CD4-positive, alpha-beta T cell treated with Interleukin-17A for 4 hours (primary cell): ENCODE measurements around the gene AFAP1L2.

ENCODE experiments used
- DNase-seq: peaks from one replicate; pipeline ENCODE4 v3.0.0-alpha.2; 2020; ENCODE audit warnings: mixed read lengths

AFAP1L2 gene

GRCh38 chr10:114389426-114389825, 14.9 kb downstream of the AFAP1L2 start:
- no peak for DNase-seq

- no peak for DNase-seq
Observed at GRCh38 chr10:114388275-114388674, 16.0 kb downstream of the AFAP1L2 start.

- no peak for DNase-seq
Observed at GRCh38 chr10:114387784-114388183, 16.5 kb downstream of the AFAP1L2 start.

- no peak for DNase-seq
Observed at GRCh38 chr10:114386452-114386851, 17.9 kb downstream of the AFAP1L2 start.

GRCh38 chr10:114385557-114385956, 18.7 kb downstream of the AFAP1L2 start:
- no peak for DNase-seq

GRCh38 chr10:114384601-114385000, 19.7 kb downstream of the AFAP1L2 start:
- DNase-seq = no peak

- no peak for DNase-seq
Observed at GRCh38 chr10:114384181-114384580, 20.1 kb downstream of the AFAP1L2 start.

- DNase-seq = no peak
Observed at GRCh38 chr10:114380797-114381196, 23.5 kb downstream of the AFAP1L2 start.

GRCh38 chr10:114380060-114380459, 24.2 kb downstream of the AFAP1L2 start:
- DNase-seq = no peak

- DNase-seq = no peak
Observed at GRCh38 chr10:114379631-114380041, 24.7 kb downstream of the AFAP1L2 start.

GRCh38 chr10:114376523-114376922, 27.8 kb downstream of the AFAP1L2 start:
- no peak for DNase-seq

GRCh38 chr10:114375047-114375446, 29.3 kb downstream of the AFAP1L2 start:
- no peak for DNase-seq

GRCh38 chr10:114374053-114374791, 30.1 kb downstream of the AFAP1L2 start:
- no peak for DNase-seq

- no peak for DNase-seq
Observed at GRCh38 chr10:114373631-114374030, 30.7 kb downstream of the AFAP1L2 start.

GRCh38 chr10:114372995-114373394, 31.3 kb downstream of the AFAP1L2 start:
- DNase-seq = no peak

- DNase-seq = no peak
Observed at GRCh38 chr10:114372179-114372578, 32.1 kb downstream of the AFAP1L2 start.

- no peak for DNase-seq
Observed at GRCh38 chr10:114370966-114371365, 33.3 kb downstream of the AFAP1L2 start.

- no peak for DNase-seq
Observed at GRCh38 chr10:114370199-114370598, 34.1 kb downstream of the AFAP1L2 start.

- DNase-seq = no peak
Observed at GRCh38 chr10:114368057-114368391, 36.3 kb downstream of the AFAP1L2 start.

GRCh38 chr10:114367351-114368056, 36.8 kb downstream of the AFAP1L2 start:
- DNase-seq = no peak

GRCh38 chr10:114364726-114365125, 39.6 kb downstream of the AFAP1L2 start:
- DNase-seq = no peak

- DNase-seq = no peak
Observed at GRCh38 chr10:114363745-114364454, 40.4 kb downstream of the AFAP1L2 start.

- DNase-seq = no peak
Observed at GRCh38 chr10:114362826-114363355, 41.4 kb downstream of the AFAP1L2 start.

GRCh38 chr10:114359953-114360345, 44.4 kb downstream of the AFAP1L2 start:
- no peak for DNase-seq
